SK-N-SH treated with all-trans-retinoic acid at 6 μM for 48 hours (cell line): ENCODE measurements around the gene AP5Z1.

ENCODE experiments used
- ATAC-seq: fragments of 200-7000 bp; cut with Tn5 transposase; 3 replicates; pipeline ENCODE4 v1.9.1; 2020; ENCODE audit warnings: mild to moderate bottlenecking, moderate library complexity
- ARNTL ChIP-seq: fragments of 450-650 bp; formaldehyde crosslinking; IDR thresholded peaks from 2 replicates; pipeline ENCODE4 v1.5.0; 2020; ENCODE audit warnings: low read depth, mild to moderate bottlenecking, moderate library complexity, borderline replicate concordance
- BACH2 ChIP-seq: fragments of 250-450 bp; sonication (Bioruptor Pico); IDR thresholded peaks from 2 replicates; pipeline ENCODE4 v1.9.0; 2021; ENCODE audit warnings: mild to moderate bottlenecking, borderline replicate concordance
- CSDC2 ChIP-seq: fragments of 250-450 bp; sonication (Bioruptor Pico); IDR thresholded peaks from 2 replicates; pipeline ENCODE4 v1.5.0; 2020; ENCODE audit warnings: mild to moderate bottlenecking, moderate library complexity
- ESRRG ChIP-seq: fragments of 250-450 bp; sonication (Bioruptor Pico); IDR thresholded peaks from 2 replicates; pipeline ENCODE4 v1.6.1; 2021; ENCODE audit warnings: mild to moderate bottlenecking
- GLIS3 ChIP-seq: fragments of 250-450 bp; sonication (Bioruptor Pico); IDR thresholded peaks from 2 replicates; pipeline ENCODE4 v1.5.0; 2020; ENCODE audit warnings: mild to moderate bottlenecking, moderate library complexity
- ISL1 ChIP-seq: fragments of 250-450 bp; sonication (Bioruptor Pico); IDR thresholded peaks from 2 replicates; pipeline ENCODE4 v2.1.2; 2022; ENCODE audit warnings: mild to moderate bottlenecking, moderate library complexity
- OSR1 ChIP-seq: fragments of 250-450 bp; sonication (Bioruptor Pico); IDR thresholded peaks from 2 replicates; pipeline ENCODE4 v1.8.0; 2022; ENCODE audit warnings: moderate library complexity, mild to moderate bottlenecking, inconsistent platforms
- RARB ChIP-seq: fragments of 250-450 bp; sonication (Bioruptor Pico); IDR thresholded peaks from 2 replicates; pipeline ENCODE4 v1.8.0; 2021; ENCODE audit warnings: mild to moderate bottlenecking, moderate library complexity
- SNAI2 ChIP-seq: fragments of 250-450 bp; sonication (Bioruptor Pico); IDR thresholded peaks from 2 replicates; pipeline ENCODE4 v1.5.0; 2020; ENCODE audit warnings: mild to moderate bottlenecking, moderate library complexity
- TCF4 ChIP-seq: fragments of 250-450 bp; sonication (Bioruptor Pico); IDR thresholded peaks from 2 replicates; pipeline ENCODE4 v1.8.0; 2021; ENCODE audit warnings: mild to moderate bottlenecking, moderate library complexity, borderline replicate concordance
- TOX ChIP-seq: fragments of 250-450 bp; sonication (Bioruptor Pico); IDR thresholded peaks from 2 replicates; pipeline ENCODE4 v1.8.0; 2021; ENCODE audit warnings: mild to moderate bottlenecking, moderate library complexity, borderline replicate concordance
- ZC3H10 ChIP-seq: fragments of 250-450 bp; sonication (Bioruptor Pico); IDR thresholded peaks from 2 replicates; pipeline ENCODE4 v1.5.1; 2021; ENCODE audit warnings: mild to moderate bottlenecking, moderate library complexity
- ZFP30 ChIP-seq: fragments of 450-650 bp; formaldehyde crosslinking; IDR thresholded peaks from 2 replicates; pipeline ENCODE4 v1.5.0; 2022; ENCODE audit warnings: mild to moderate bottlenecking, moderate library complexity
- ZNF565 ChIP-seq: fragments of 450-650 bp; formaldehyde crosslinking; conservative IDR thresholded peaks from 2 replicates; pipeline ENCODE4 v1.5.0; 2020; ENCODE audit warnings: low read depth, mild to moderate bottlenecking, moderate library complexity
- ZNF70 ChIP-seq: fragments of 450-650 bp; formaldehyde crosslinking; IDR thresholded peaks from 2 replicates; pipeline ENCODE4 v1.5.0; 2020; ENCODE audit warnings: mild to moderate bottlenecking, moderate library complexity
- TF ChIP-seq, protein P1 (sequence below): fragments of 250-450 bp; sonication (Bioruptor Pico); IDR thresholded peaks from 2 replicates; pipeline ENCODE4 v1.5.0; 2020; ENCODE audit warnings: mild to moderate bottlenecking, moderate library complexity
- TF ChIP-seq, protein P2 (sequence below): fragments of 250-450 bp; sonication (Bioruptor Pico); IDR thresholded peaks from 2 replicates; pipeline ENCODE4 v1.5.1; 2021; ENCODE audit warnings: mild to moderate bottlenecking, moderate library complexity
- TF ChIP-seq, protein P3 (sequence below): fragments of 250-450 bp; sonication (Bioruptor Pico); IDR thresholded peaks from 2 replicates; pipeline ENCODE4 v1.8.0; 2020; ENCODE audit warnings: mild to moderate bottlenecking, moderate library complexity, borderline replicate concordance
- TF ChIP-seq, protein P4 (sequence below): fragments of 250-450 bp; sonication (Bioruptor Pico); IDR thresholded peaks from 2 replicates; pipeline ENCODE4 v1.5.1; 2020; ENCODE audit warnings: low read depth, mild to moderate bottlenecking, moderate library complexity
- TF ChIP-seq, protein P5 (sequence below): fragments of 250-450 bp; sonication (Bioruptor Pico); IDR thresholded peaks from 2 replicates; pipeline ENCODE4 v1.8.0; 2021; ENCODE audit warnings: low read depth, mild to moderate bottlenecking, moderate library complexity, borderline replicate concordance

The AP5Z1 gene

DNA sequence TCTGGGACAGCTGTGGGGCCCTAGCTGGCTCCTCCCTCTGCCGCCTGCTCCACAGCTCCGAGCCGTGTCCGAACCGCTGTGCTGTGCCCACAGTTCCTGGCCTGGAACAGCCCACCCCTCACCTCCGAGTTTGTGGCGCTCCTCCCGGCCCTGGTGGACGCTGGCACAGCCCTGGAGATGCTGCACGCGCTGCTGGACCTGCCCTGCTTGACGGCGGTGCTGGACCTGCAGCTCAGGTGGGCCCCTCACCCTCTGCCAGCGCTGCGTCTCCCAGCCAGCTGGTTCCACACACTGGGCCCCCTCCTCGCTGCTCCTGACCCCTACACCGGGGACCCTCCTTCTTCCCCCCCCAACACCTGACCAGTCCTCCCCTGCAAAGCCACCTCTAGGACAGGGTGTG lies 12.1 kb downstream of the AP5Z1 start:
- ATAC-seq = no peak
- TF ChIP-seq OSR1 (CRISPR knock-in tag) (no peak), CSDC2 (no peak), GLIS3 (CRISPR knock-in tag) (no peak), SNAI2 (CRISPR knock-in tag) (no peak)

DNA sequence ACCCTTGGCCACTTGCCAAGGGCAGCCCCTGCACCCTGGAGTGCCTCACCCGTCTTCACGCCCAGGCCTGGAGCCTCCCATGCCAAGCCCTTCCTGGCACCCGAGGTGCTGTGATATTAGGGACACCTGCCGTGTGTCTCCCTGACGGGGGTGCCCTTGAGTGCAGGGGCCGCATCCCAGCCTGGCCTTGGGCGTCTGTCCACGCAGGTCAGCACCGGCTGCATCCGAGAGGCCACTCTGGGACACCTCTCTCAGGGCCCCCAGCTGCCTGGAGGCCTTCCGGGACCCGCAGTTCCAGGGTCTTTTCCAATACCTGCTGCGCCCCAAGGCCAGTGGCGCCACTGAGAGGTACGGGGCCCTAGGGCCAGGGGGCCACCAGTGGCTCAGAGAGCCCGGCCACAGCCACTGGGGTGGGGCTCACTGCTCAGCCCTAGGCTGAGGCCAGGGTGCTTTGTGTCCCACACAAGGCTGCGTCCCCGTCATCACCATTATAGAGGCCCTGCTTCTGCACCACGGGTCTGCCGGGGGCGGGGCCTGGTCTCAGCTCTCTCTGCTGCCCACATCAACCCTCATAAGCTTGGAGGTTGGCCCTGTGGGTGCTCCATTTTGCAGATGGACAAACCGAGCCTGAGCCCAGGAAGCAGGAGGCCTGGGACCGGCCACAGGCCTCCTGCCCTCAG lies 12.7 kb downstream of the AP5Z1 start:
- ATAC-seq = no peak
- TF ChIP-seq ESRRG = no peak
- no peak for TF ChIP-seq CSDC2
- no peak for TF ChIP-seq GLIS3 (CRISPR knock-in tag)
- TF ChIP-seq, protein P1, sequence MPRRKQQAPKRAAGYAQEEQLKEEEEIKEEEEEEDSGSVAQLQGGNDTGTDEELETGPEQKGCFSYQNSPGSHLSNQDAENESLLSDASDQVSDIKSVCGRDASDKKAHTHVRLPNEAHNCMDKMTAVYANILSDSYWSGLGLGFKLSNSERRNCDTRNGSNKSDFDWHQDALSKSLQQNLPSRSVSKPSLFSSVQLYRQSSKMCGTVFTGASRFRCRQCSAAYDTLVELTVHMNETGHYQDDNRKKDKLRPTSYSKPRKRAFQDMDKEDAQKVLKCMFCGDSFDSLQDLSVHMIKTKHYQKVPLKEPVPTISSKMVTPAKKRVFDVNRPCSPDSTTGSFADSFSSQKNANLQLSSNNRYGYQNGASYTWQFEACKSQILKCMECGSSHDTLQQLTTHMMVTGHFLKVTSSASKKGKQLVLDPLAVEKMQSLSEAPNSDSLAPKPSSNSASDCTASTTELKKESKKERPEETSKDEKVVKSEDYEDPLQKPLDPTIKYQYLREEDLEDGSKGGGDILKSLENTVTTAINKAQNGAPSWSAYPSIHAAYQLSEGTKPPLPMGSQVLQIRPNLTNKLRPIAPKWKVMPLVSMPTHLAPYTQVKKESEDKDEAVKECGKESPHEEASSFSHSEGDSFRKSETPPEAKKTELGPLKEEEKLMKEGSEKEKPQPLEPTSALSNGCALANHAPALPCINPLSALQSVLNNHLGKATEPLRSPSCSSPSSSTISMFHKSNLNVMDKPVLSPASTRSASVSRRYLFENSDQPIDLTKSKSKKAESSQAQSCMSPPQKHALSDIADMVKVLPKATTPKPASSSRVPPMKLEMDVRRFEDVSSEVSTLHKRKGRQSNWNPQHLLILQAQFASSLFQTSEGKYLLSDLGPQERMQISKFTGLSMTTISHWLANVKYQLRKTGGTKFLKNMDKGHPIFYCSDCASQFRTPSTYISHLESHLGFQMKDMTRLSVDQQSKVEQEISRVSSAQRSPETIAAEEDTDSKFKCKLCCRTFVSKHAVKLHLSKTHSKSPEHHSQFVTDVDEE = no peak
- TF ChIP-seq, protein P2, sequence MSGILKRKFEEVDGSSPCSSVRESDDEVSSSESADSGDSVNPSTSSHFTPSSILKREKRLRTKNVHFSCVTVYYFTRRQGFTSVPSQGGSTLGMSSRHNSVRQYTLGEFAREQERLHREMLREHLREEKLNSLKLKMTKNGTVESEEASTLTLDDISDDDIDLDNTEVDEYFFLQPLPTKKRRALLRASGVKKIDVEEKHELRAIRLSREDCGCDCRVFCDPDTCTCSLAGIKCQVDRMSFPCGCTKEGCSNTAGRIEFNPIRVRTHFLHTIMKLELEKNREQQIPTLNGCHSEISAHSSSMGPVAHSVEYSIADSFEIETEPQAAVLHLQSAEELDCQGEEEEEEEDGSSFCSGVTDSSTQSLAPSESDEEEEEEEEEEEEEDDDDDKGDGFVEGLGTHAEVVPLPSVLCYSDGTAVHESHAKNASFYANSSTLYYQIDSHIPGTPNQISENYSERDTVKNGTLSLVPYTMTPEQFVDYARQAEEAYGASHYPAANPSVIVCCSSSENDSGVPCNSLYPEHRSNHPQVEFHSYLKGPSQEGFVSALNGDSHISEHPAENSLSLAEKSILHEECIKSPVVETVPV (CRISPR knock-in tag) = no peak
- no peak for TF ChIP-seq BACH2 (CRISPR knock-in tag)
- no peak for TF ChIP-seq ARNTL (CRISPR knock-in tag)
- TF ChIP-seq, protein P3, sequence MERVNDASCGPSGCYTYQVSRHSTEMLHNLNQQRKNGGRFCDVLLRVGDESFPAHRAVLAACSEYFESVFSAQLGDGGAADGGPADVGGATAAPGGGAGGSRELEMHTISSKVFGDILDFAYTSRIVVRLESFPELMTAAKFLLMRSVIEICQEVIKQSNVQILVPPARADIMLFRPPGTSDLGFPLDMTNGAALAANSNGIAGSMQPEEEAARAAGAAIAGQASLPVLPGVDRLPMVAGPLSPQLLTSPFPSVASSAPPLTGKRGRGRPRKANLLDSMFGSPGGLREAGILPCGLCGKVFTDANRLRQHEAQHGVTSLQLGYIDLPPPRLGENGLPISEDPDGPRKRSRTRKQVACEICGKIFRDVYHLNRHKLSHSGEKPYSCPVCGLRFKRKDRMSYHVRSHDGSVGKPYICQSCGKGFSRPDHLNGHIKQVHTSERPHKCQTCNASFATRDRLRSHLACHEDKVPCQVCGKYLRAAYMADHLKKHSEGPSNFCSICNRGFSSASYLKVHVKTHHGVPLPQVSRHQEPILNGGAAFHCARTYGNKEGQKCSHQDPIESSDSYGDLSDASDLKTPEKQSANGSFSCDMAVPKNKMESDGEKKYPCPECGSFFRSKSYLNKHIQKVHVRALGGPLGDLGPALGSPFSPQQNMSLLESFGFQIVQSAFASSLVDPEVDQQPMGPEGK (CRISPR knock-in tag) = no peak
- TF ChIP-seq RARB (CRISPR knock-in tag) = no peak
- TF ChIP-seq ZNF565 = no peak
- TF ChIP-seq ZC3H10 = no peak
- no peak for TF ChIP-seq ZNF70 (CRISPR knock-in tag)
- no peak for TF ChIP-seq SNAI2 (CRISPR knock-in tag)
- TF ChIP-seq, protein P4, sequence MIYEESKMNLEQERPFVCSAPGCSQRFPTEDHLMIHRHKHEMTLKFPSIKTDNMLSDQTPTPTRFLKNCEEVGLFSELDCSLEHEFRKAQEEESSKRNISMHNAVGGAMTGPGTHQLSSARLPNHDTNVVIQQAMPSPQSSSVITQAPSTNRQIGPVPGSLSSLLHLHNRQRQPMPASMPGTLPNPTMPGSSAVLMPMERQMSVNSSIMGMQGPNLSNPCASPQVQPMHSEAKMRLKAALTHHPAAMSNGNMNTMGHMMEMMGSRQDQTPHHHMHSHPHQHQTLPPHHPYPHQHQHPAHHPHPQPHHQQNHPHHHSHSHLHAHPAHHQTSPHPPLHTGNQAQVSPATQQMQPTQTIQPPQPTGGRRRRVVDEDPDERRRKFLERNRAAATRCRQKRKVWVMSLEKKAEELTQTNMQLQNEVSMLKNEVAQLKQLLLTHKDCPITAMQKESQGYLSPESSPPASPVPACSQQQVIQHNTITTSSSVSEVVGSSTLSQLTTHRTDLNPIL (CRISPR knock-in tag) = no peak
- TF ChIP-seq, protein P5, sequence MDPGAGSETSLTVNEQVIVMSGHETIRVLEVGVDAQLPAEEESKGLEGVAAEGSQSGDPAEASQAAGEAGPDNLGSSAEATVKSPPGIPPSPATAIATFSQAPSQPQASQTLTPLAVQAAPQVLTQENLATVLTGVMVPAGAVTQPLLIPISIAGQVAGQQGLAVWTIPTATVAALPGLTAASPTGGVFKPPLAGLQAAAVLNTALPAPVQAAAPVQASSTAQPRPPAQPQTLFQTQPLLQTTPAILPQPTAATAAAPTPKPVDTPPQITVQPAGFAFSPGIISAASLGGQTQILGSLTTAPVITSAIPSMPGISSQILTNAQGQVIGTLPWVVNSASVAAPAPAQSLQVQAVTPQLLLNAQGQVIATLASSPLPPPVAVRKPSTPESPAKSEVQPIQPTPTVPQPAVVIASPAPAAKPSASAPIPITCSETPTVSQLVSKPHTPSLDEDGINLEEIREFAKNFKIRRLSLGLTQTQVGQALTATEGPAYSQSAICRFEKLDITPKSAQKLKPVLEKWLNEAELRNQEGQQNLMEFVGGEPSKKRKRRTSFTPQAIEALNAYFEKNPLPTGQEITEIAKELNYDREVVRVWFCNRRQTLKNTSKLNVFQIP (CRISPR knock-in tag) = no peak
- no peak for TF ChIP-seq TOX (CRISPR knock-in tag)
- no peak for TF ChIP-seq OSR1 (CRISPR knock-in tag)
- TF ChIP-seq ZFP30 (CRISPR knock-in tag) = no peak

DNA sequence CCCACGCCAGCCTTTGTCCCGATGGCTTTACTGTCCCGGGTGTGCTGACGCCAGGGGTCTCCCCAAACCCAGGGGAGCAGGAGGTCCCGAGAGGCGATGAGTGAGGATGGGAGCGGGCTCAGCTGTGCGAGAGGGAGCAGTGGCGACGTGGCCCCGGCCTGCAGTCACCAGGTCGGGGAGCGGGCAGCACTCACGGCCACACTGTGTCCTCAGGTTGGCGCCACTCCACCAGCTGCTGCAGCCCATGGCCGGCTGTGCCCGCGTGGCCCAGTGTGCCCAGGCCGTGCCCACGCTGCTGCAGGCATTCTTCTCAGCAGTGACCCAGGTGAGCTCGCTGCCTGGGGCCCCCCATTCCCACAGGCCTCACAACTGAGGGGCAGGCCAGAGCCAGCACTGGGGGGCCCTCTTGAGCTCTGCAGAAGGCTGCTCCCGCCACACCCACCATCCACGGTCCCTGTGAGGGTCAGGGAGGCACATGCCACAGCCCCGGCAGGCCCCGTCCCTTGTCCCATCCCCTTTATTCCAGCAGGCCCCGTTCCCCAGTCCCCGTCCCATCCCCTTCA lies 13.3 kb downstream of the AP5Z1 start:
- no peak for ATAC-seq
- TF ChIP-seq ESRRG (no peak), BACH2 (CRISPR knock-in tag) (no peak), TCF4 (no peak), ISL1 (CRISPR knock-in tag) (no peak), ZNF565 (no peak)
- TF ChIP-seq, protein P2 (CRISPR knock-in tag) = no peak
